SK-MEL-5 (cell line): ENCODE results near the gene MT1M. TPM values are rescaled to one million over a fixed set of nuclear protein-coding genes. Genes with fewer than 3 reads are reported as not detected.
"Not testable (repeated sequence)": the region's sequence is repeated elsewhere in the genome, so short reads cannot be mapped to it uniquely, and the experiment has no call there.

Experiments
- DNase-seq: peaks from one replicate; pipeline ENCODE4 v3.0.0-alpha.2; 2016; ENCODE audit warnings: low read depth, low spot score
- in situ Hi-C: cut with HindIII; loops from 2 replicates; pipeline ENCODE4 v1.10.0; 2016; ENCODE audit warnings: low sequenced_read_pairs, high pct_unique_total_duplicates, low pct_unique_long_range_greater_than_20kb
- total RNA-seq: library from RNA; depleted of rRNA; stranded (reverse); fragments of >200 nt; shearing (Covaris generic); gene quantifications from 2 replicates; pipeline ENCODE4 v1.2.3, GENCODE V29; 2014

MT1M gene
- total RNA-seq, 1 experiment from 2014 or later, result not detected

DNA sequence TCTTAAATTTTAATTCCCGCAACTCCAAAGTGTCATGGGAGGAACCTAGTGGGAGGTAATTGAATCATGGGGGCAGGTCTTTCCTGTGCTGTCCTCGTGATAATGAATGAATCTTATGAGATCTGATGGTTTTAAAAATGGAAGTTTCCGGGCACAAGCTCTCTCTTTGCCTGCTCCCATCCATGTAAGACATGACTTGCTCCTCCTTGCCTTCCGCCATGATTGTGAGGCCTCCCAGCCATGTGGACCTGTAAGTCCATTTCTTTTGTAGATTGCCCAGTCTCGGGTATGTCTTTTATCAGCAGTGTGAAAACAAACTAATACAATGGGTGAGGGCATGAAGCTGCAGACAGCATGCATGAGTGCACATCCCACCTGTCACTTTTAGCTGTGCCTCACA, 9.3 kb upstream of the MT1M start:
- DNase-seq, in situ Hi-C loops: not testable (repeated sequence)

DNA sequence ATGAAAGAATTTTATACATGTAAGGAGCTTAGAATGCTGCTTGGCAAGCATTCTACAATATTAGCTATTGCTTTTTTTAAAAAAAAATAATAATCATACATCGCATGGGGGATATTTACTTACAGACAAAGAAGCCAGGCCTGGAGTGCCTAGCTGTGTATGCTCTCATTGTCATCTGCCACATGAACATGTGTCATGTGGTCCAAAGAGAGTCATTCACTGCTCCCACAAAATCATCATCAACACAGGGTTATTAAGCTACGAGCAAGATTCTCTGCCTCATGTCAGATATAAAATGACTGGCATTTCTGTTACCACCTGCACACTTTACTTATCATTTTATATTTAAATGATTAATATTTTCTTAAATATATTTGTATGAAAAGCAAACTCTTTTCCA, 8.8 kb upstream of the MT1M start:
- in situ Hi-C loops, result no loop called here
- DNase-seq, result no peak

DNA sequence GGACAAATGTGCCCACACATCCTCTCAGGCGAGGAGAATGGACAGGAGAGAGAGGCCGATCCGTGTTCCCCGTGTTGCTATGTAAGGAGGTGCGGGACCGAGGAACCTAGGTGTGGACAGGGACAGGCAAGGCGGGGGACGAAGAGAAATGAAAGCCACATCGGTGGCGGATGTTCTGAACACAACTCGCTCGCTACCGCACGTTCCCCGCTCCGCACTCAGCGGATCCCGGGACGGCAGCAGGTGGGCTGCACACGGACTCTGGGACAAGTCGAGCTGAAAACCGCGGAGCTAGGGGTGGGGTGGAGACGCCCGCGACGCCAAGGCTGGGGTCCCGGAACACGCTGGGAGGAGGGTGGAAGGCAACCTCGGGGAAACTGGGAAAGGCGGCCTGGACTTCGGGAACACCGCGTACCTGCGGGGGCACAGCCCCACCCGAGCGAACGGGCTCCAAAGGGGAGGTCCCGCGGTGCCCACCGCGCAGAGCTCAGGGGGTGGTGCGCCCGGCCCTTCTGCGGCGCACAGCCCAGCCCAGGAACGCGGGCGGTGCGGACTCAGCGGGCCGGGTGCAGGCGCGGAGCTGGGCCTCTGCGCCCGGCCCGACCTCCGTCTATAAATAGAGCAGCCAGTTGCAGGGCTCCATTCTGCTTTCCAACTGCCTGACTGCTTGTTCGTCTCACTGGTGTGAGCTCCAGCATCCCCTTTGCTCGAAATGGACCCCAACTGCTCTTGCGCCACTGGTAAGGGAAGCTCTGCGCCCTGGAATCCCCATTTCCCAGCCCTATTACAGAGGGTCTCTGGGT, 7.1 kb upstream of the MT1M start, which contains the start of gene MT1E:
Gene MT1E (plus strand): TSS at position 642 of the 803 bp plus-strand sequence. CDS start 71 bp downstream, at position 713.
- DNase-seq, result no peak
- in situ Hi-C loops, result no loop called here

DNA sequence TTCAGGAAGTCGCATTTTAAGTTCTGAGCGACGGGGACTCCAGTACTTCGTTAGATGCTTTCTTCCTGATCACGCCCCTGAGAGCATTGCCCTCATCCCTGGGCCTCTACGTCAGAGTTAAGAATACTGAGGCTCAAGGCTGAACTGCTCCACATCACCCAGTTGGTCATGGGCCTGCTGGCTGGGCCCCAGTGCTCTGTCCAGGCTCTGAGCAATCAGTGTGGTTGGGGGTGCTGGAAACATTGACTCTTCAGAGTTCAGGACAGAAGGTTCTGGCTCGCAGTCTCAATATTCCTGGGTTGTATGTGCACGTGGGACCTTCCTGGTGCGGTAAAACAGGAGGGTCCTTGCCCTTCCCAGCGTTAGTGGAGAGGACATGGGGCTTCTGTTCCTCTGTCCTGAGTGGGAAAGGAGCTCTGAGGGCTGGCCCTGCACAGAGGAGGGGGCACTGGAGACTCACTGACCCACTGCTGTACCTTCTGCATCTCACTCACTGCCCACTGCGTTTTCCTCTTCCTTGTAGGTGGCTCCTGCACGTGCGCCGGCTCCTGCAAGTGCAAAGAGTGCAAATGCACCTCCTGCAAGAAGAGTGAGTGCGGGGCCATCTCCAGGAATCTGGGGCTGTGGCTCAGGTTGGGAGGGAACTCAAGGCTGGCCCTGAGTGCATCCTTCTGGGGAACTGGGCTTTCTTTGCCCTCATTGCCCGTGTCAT, 6.4 kb upstream of the MT1M start:
- in situ Hi-C loops, result no loop called here
- DNase-seq, result no peak

DNA sequence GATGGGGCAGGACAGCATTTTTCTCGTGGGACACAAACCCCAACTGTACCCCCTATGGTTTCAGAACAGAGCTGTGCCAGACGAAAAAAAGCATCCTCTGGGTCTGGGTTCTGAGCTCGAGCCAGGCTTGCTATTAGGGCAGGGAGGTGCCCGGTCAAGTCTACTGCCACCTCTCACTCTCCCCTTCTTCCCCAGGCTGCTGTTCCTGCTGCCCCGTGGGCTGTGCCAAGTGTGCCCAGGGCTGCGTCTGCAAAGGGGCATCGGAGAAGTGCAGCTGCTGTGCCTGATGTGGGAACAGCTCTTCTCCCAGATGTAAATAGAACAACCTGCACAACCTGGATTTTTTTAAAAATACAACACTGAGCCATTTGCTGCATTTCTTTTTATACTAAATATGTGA, 5.8 kb upstream of the MT1M start:
- DNase-seq, result no peak
- in situ Hi-C loops, result no loop called here

DNA sequence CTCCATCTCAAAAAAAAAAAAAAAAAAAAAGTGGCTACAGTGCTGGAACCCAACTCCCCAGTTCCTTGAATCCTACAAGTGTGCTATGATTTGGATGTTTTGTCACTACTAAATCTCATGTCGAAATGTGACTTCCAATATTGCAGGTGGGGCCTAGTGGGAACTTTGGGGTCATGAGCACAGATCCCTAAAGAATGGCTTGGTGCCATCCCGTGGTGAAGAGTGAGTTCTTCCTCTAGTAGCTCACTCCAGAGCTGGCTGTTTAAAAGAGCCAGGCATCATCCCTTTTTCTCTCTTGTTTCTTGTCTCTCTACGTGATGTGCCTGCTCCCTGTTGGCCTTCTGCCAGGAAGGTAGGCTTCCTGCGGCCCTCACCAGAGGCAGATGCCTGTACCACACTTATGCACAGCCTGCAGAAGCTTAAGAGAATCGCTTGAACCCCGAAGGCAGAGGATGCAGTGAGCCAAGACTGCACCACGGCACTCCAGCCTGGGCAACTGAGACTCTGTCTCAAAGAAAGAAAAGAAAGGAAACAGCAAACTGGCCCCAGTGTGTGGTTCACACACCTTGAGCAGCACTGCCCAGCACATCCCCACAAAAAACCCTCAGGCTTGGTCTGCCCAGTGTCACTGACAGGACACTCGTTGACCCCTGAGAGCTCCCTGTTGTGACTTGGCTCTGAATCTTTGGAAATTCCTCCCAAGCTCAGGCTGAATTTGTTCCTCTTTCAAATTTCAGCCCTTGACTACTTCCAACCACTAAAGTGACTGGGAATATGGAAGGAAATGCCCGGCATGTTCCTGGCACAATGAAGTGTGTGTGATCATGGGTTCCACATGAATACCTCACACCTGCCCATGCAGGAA, 3.7 kb upstream of the MT1M start:
- DNase-seq, result no peak

DNA sequence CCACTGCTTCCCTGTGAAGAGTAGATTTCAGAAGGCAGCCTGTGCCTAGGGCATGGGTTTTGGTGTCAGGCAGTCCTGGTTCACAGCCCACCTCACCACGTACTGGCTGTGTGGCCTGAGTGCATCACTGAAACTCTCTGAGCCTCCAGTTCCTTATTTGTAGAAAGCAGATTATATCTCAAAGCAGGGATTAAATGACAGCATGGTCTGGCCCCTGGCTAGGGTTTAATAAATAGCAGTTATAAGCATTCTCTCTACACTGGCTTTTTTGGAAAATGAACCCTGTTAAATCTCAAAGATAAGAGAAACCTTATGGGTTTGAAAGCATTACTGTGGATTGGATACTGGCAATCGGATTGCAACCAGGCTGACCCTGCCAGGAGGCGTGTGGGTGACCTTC, 2.9 kb upstream of the MT1M start:
- no peak for DNase-seq
- in situ Hi-C loops, result no loop called here

More for the DNA sequence above, 3.7 kb upstream of the MT1M start:
- in situ Hi-C loops, result no loop called here

DNA sequence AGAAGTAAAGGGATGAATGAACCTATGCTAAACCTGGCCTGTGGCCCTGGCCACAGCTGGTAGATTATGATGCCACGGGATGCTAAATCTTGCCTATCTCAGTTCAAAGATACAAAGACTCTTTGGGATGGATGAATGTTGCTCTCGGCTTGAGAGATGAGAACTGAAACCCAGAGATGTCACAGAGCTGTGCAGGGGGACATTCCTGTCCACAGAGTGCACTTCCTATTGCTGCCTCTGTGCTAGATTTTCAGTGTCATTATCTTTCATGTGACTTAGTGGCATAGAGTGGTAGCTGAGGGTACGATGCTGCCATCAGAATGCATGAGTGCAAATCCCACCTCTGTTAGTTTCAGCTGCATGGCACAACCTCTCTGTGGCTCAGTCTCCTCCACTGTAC, 2.3 kb upstream of the MT1M start:
- in situ Hi-C loops, result no loop called here
- DNase-seq, result no peak

DNA sequence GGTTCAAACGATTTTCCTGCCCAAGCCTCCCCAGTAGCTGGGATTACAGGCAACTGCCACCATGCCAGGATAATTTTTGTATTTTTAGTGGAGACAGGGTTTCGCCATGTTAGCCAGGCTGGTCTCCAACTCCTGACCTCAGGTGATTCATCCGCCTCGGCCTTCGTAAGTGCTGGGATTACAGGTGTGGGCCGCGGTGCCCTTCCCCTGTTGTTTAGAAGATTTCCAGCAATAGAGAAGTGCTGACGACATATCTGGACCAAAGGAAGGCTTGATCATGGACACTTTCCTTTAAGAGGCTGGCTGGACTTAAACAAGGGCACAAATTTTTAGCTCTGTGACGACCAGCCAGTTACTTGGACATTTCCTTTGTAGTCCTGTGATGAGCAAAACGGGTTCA, 1.3 kb upstream of the MT1M start:
- in situ Hi-C loops, result no loop called here
- no peak for DNase-seq

DNA sequence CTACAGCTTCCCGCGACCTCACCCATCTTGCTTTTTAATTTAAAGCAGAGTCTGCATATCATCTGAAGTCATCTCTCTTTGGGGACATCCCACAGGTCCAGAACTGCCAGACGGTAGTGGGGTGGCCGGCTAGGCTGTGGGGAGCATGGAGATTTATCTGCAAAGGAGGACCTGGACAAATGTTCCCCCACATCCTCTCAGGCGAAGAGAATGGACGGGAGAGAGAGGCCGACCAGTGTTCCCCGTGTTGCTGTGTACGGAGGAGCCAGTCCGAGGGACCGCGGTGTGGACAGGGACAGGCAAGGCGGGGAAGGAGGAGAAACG, 665 bp upstream of the MT1M start:
- no peak for DNase-seq
- in situ Hi-C loops, result no loop called here

DNA sequence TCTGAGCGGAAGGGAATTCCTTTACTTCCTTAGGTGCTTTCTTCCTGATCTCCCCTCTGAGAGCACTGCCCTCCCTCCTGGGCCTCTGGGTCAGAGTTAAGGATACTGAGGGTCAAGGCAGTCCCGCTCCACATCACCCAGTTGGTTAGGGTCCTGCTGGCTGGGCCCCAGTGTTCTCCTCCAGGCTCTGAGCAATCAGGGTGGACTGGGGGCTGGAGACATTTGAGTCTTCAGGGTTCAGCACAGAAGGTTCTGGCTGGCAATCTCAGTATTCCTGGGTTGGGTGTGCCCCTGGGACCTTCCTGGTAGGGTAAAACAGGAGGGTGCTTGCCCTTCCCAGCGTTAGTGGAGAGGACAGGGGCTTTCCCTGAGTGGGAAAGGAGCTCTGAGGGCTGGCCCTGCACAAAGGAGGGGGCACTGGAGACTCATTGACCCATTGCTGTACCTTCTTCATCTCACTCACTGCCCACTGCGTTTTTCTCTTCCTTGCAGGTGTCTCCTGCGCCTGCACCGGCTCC, 448 bp downstream of the MT1M start:
- in situ Hi-C loops, result no loop called here
- DNase-seq, result no peak

DNA sequence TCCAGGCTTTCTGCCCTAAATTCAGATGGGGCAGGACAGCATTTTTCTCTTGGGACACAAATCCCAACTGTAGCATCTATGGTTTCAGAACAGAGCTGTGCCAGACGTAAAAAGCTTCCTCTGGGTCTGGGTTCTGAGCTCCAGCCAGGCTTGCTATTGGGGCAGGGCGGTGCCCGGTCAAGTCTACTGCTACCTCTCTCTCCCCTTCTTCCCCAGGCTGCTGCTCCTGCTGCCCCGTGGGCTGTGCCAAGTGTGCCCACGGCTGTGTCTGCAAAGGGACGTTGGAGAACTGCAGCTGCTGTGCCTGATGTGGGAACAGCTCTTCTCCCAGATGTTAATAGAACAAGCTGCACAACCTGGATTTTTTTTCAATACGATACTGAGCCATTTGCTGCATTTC, 1.1 kb downstream of the MT1M start:
- in situ Hi-C loops, result no loop called here
- no peak for DNase-seq

DNA sequence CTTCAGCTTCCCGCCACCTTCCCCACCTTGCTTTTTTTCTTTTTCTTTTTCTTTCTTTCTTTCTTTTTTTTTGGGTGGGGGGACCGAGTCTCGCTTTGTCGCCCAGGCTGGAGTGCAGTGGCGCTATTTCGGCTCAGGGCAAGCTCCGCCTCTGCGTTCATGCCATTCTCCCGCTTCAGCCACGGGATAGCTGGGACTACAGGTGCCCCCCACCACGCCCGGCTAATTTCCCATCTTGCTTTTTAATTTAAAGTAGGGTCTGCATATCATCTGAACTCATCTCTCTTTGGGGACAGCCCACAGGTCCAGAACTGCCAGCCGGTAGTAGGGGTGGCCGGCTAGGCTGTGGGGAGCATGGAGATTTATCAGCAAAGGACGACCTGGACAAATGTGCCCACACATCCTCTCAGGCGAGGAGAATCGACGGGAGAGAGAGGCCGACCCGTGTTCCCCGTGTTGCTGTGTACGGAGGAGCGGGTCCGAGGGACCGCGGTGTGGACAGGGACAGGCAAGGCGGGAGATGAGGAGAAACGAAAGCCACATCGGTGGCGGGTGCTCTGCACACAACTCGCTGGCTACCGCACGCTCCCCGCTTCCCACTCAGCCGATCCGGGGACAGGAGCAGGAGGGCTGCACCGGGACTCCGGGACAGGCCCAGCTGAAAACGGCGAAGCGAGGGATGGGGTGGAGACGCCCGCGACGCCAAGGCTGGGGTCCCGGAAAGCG, 2.4 kb downstream of the MT1M start:
- no peak for DNase-seq
- in situ Hi-C loops, result no loop called here

DNA sequence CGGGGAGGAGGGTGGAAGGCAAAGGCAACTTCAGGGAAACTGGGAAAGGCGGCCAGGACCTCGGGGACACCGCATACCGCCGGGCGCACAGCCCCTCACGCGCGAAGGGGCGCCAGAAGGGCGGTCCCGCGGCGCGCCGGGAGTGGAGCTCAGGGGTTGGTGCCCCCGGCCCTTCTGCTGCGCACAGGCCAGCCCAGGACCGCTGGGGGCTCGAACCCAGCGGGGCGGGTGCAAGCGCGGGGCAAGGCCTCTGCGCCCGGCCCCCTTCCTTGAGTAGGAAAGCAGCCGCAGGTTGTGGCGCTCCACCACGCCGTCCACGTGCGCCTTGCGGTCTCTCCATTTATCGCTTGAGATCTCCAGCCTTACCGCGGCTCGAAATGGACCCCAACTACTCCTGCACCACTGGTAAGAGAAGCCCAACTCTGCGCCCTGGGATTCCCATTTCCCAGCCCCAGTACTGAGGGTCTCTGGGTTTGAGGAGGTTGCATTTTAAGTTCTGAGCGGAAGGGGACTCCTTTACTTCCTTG, 3.0 kb downstream of the MT1M start:
- in situ Hi-C loops, result no loop called here

DNA sequence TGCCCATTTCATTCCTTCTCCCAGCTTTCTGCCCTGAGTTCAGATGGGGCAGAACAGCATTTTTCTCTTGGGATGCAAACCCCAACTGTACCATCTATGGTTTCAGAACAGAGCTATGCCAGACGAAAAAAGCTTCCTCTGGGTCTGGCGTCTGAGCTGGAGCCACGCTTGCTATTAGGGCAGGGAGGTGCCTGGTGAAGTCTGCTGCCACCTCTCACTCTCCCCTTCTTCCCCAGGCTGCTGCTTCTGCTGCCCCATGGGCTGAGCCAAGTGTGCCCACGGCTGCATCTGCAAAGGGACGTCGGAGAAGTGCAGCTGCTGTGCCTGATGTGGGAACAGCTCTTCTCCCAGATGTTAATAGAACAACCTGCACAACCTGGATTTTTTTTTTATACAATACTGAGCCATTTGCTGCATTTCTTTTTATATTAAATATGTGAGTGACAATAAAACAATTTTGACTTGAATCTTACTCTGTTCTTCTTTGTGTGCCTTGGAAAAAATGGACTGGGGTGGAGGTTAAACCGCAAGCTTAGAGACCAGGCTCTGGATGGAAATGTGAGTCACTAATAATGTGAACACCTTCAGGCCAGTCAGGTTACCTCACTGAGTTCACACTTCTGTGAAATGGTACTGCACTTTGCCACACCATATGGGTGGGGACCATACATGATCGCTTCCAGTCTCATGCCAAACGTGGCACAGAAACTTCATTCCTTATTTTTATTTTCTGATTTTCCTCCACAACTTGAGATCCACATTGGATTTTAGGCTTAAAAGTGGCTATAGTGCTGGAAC, 4.4 kb downstream of the MT1M start:
- DNase-seq, result no peak
- in situ Hi-C loops, result no loop called here

More for the DNA sequence above, 3.0 kb downstream of the MT1M start:
- DNase-seq, result no peak

DNA sequence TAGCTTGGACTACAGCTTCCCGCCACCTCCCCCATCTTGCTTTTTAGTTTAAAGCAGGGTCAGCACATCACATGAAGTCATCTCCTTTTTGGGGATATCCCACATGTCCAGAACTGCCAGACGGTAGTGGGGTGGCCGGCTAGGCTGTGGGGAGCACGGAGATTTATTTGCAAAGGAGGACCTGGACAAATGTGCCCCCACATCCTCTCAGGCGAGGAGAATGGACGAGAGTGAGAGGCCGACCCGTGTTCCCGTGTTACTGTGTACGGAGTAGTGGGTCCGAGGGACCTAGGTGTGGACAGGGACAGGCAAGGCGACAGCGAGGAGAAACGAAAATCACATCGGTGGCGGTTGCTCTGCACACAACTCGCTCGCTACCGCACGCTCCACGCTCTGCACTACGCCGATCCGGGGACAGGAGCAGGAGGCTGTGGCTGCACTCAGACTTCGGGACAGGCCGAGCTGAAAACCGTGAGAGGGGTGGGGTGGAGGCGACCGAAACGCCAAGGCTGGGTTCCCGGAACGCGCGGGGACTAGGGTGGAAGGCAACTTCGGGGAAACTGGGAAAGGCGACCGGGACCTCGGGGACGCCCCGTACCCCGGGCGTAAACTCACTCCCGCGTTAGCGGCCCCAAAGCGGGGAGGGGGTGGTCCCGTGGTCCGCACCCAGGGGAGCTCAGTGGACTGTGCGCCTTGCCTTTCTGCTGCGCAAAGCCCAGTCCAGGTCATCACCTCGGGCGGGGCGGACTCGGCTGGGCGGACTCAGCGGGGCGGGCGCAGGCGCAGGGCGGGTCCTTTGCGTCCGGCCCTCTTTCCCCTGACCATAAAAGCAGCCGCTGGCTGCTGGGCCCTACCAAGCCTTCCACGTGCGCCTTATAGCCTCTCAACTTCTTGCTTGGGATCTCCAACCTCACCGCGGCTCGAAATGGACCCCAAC, 5.6 kb downstream of the MT1M start, which contains the start of gene MT1A:
Gene MT1A (plus strand): TSS at position 853 of the 937 bp plus-strand sequence. CDS start 73 bp downstream, at position 926.
- no peak for DNase-seq
- in situ Hi-C loops, result no loop called here
